Measurements from ENCODE around the gene CMKLR1. TPM values are rescaled to one million over a fixed set of nuclear protein-coding genes. Genes with fewer than 3 reads are reported as not detected.

CMKLR1 gene
- total RNA-seq, 1 experiment from 2014 or later: 0.66 TPM

DNA sequence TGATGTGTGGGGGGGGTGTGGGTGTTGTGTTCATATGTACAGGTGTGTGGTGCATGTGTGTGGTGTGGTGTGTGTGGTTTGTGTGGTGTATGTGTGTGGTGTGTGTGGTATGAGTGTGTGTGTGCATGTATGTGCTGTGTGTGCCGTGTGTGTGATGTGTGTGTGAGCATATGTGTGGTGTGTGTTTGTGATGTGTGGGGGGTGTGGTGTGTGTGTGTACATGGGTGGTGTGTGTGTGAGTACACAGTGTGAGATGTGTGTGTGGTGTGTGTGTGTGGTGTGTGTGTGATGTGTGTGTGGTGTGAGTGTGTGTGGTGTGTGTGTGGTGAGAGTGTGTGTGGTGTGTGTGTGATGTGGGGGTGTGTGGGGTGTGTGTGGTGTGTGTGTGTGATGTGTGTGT is 24.5 kb upstream of the CMKLR1 start:
- no CpG with 5 or more reads among the region's 1 CpG for WGBS (ENCODE audit: extremely low coverage, insufficient read length, low lambda C conversion rate)

More for the DNA sequence above, 24.5 kb upstream of the CMKLR1 start:
- peak overlapping the region; percentile 20 for H4K5ac ChIP-seq (ENCODE audit: insufficient read length, low read depth, low read length)
- H3K4ac ChIP-seq (ENCODE audit: low read depth, low read length): no peak overlapping the region
- no peaks in the 10 kb centered on the region for H3K4me1 ChIP-seq (ENCODE audit: insufficient read depth, low read length)
- no peak overlapping the region; a peak in 1 of 7 replicates for H3K27ac Mint-ChIP-seq
- no peaks in the 10 kb centered on the region for H3K27me3 ChIP-seq (ENCODE audit: insufficient read depth, low read length)
- H3K36me3 Mint-ChIP-seq (ENCODE audit: insufficient read depth in 1 of 3, low read depth in 3 of 3): no peaks in the 10 kb centered on the region
- DNase-seq: no peak
- H3K23ac ChIP-seq (ENCODE audit: insufficient read length, low read depth, low read length): no peak overlapping the region
- H3K4me3 Mint-ChIP-seq: peak overlapping the region in 1 of 2 experiments; percentile 6; a peak in 1 of 5 replicates
- H4K20me1 ChIP-seq (ENCODE audit: control insufficient read depth, insufficient read depth, insufficient read length): peaks cover 2% of the 10 kb centered on the region
- no peak overlapping the region for H3K27ac ChIP-seq (ENCODE audit: insufficient read length, low read depth, low read length)
- H2BK12ac ChIP-seq (ENCODE audit: insufficient read length, low read depth, low read length): no peak overlapping the region
- H3K79me2 ChIP-seq (ENCODE audit: insufficient read depth, low read length): no peaks in the 10 kb centered on the region
- H3K9ac ChIP-seq (ENCODE audit: extremely low read depth, insufficient read length, low read length): no peak overlapping the region
- no peak overlapping the region for H2BK120ac ChIP-seq (ENCODE audit: low read depth, low read length, poor library complexity, severe bottlenecking)
- no peaks in the 10 kb centered on the region for H3K23me2 ChIP-seq (ENCODE audit: insufficient read length, low read depth, low read length, poor library complexity, severe bottlenecking)
- H3K4me2 ChIP-seq (ENCODE audit: insufficient read depth, insufficient read length, low read length): no peak overlapping the region
- H3K9me3 ChIP-seq (ENCODE audit: control insufficient read depth, low read depth, low read length): no peaks in the 10 kb centered on the region
- no peaks in the 10 kb centered on the region for H3K79me1 ChIP-seq (ENCODE audit: insufficient read depth, low read depth, low read length, poor library complexity, severe bottlenecking)
- H2BK15ac ChIP-seq (ENCODE audit: low read depth, low read length): no peak overlapping the region
- H3K14ac ChIP-seq (ENCODE audit: insufficient read depth, low read length): no peak overlapping the region
- H3K4me1 Mint-ChIP-seq: peaks cover 3 to 4% of the 10 kb centered on the region in 2 experiments
- H2AFZ ChIP-seq (ENCODE audit: low read length): no peak overlapping the region
- peak overlapping the region; percentile 9 for H3K18ac ChIP-seq (ENCODE audit: insufficient read length, low read depth, low read length)
- H2BK5ac ChIP-seq (ENCODE audit: insufficient read length, low read length): no peak overlapping the region
- no peak overlapping the region for H4K91ac ChIP-seq (ENCODE audit: insufficient read length, low read depth, low read length)
- H3T11ph ChIP-seq (ENCODE audit: low read length): no peak overlapping the region
- TF ChIP-seq, protein P1, sequence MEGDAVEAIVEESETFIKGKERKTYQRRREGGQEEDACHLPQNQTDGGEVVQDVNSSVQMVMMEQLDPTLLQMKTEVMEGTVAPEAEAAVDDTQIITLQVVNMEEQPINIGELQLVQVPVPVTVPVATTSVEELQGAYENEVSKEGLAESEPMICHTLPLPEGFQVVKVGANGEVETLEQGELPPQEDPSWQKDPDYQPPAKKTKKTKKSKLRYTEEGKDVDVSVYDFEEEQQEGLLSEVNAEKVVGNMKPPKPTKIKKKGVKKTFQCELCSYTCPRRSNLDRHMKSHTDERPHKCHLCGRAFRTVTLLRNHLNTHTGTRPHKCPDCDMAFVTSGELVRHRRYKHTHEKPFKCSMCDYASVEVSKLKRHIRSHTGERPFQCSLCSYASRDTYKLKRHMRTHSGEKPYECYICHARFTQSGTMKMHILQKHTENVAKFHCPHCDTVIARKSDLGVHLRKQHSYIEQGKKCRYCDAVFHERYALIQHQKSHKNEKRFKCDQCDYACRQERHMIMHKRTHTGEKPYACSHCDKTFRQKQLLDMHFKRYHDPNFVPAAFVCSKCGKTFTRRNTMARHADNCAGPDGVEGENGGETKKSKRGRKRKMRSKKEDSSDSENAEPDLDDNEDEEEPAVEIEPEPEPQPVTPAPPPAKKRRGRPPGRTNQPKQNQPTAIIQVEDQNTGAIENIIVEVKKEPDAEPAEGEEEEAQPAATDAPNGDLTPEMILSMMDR (conservative IDR thresholded peaks at IDR 0.05): no peak
- H4K8ac ChIP-seq (replicated peaks; ENCODE audit: insufficient read length, low read depth, low read length): peak overlapping the region; percentile 28
- H3K56ac ChIP-seq (ENCODE audit: insufficient read length, low read depth, low read length): no peak overlapping the region
- H2BK20ac ChIP-seq (ENCODE audit: low read depth, low read length, poor library complexity, severe bottlenecking): no peak overlapping the region
- no peaks in the 10 kb centered on the region; a peak in 2 of 5 replicates for H3K9me3 Mint-ChIP-seq
- no peak overlapping the region for H2AK5ac ChIP-seq (ENCODE audit: insufficient read length, low read length)
- no peaks in the 10 kb centered on the region; the same call in none of the 2 replicates for H3K27me3 Mint-ChIP-seq (ENCODE audit: low read depth)

Measured in H9 (cell line).